Endothelial cell of umbilical vein (primary cell): ENCODE measurements around the gene TGIF1.

Source experiments
- EZH2 ChIP-seq: IDR thresholded peaks from 2 replicates; pipeline ENCODE4 v1.6.1; 2012; ENCODE audit warnings: borderline replicate concordance, low read depth, mild to moderate bottlenecking, moderate library complexity, low read length, inconsistent platforms; ENCODE audit not compliant: severe bottlenecking
- JUN ChIP-seq: IDR thresholded peaks from 2 replicates; pipeline ENCODE4 v1.6.1; 2011; ENCODE audit warnings: borderline replicate concordance, low read depth; ENCODE audit not compliant: insufficient read length, insufficient read depth
- POLR2A ChIP-seq: IDR thresholded peaks from 2 replicates; pipeline ENCODE4 v1.6.1; 2012; ENCODE audit warnings: low read depth, mild to moderate bottlenecking, control low read depth, low read length
- TF ChIP-seq, protein P1 (sequence below), 2 donors: IDR thresholded peaks; 1 replicate in 1 of 2; 2 replicates in 1 of 2; pipeline ENCODE4 v1.5.1; 2011; ENCODE audit warnings: low read length in 2 of 2, mild to moderate bottlenecking in 2 of 2, moderate library complexity in 2 of 2, control low read depth in 1 of 2, inconsistent platforms in 1 of 2, low read depth in 1 of 2; ENCODE audit not compliant: insufficient read depth in 1 of 2; ENCODE audit errors: extremely low read depth in 1 of 2
- TF ChIP-seq, protein P2 (sequence below): IDR thresholded peaks from 2 replicates; pipeline ENCODE4 v1.6.1; 2011; ENCODE audit not compliant: insufficient read depth, insufficient read length

DNA sequence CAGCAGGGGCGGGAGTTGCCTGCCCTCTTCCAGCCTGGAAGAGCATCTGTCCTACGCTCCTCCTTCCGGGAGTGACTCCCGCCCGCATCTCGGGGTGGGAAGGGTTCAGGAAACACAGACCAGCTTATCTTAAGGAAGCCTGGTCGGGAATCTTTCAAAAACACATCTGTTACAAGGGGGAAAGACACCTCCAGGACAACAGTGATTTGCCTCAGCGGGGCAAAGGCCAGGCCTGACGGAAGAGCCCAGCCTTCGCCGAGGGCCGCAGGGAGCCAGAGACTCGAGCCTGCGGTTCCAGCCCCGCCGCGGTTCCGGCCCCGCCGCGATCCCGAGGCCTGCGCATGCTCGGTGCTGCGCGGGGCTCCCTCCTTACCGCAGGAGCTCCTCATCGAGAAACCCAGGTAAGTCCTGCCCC is 38.1 kb upstream of the TGIF1 start:
- no peak for TF ChIP-seq POLR2A
- TF ChIP-seq, protein P1, sequence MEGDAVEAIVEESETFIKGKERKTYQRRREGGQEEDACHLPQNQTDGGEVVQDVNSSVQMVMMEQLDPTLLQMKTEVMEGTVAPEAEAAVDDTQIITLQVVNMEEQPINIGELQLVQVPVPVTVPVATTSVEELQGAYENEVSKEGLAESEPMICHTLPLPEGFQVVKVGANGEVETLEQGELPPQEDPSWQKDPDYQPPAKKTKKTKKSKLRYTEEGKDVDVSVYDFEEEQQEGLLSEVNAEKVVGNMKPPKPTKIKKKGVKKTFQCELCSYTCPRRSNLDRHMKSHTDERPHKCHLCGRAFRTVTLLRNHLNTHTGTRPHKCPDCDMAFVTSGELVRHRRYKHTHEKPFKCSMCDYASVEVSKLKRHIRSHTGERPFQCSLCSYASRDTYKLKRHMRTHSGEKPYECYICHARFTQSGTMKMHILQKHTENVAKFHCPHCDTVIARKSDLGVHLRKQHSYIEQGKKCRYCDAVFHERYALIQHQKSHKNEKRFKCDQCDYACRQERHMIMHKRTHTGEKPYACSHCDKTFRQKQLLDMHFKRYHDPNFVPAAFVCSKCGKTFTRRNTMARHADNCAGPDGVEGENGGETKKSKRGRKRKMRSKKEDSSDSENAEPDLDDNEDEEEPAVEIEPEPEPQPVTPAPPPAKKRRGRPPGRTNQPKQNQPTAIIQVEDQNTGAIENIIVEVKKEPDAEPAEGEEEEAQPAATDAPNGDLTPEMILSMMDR (IDR thresholded peaks at IDR 0.05; ENCODE audit: extremely low read depth in 1 of 2, insufficient read depth in 1 of 2, low read depth in 1 of 2, low read length in 2 of 2): no peak
- no peak for TF ChIP-seq JUN
- TF ChIP-seq, protein P2, sequence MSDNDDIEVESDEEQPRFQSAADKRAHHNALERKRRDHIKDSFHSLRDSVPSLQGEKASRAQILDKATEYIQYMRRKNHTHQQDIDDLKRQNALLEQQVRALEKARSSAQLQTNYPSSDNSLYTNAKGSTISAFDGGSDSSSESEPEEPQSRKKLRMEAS: no peak
- TF ChIP-seq EZH2: no peak
